GM10266 (cell line): ENCODE measurements around the gene TRIM66.

ENCODE experiments used
- DNase-seq: peaks from one replicate; pipeline ENCODE4 v3.0.0; 2012; ENCODE audit errors: extremely low spot score
- CTCF ChIP-seq: IDR thresholded peaks from 2 replicates; pipeline ENCODE4 v1.5.1; 2012; ENCODE audit warnings: mild to moderate bottlenecking, low read depth; ENCODE audit not compliant: control insufficient read depth, insufficient read depth; ENCODE audit errors: missing control alignments

The TRIM66 gene, protein sequence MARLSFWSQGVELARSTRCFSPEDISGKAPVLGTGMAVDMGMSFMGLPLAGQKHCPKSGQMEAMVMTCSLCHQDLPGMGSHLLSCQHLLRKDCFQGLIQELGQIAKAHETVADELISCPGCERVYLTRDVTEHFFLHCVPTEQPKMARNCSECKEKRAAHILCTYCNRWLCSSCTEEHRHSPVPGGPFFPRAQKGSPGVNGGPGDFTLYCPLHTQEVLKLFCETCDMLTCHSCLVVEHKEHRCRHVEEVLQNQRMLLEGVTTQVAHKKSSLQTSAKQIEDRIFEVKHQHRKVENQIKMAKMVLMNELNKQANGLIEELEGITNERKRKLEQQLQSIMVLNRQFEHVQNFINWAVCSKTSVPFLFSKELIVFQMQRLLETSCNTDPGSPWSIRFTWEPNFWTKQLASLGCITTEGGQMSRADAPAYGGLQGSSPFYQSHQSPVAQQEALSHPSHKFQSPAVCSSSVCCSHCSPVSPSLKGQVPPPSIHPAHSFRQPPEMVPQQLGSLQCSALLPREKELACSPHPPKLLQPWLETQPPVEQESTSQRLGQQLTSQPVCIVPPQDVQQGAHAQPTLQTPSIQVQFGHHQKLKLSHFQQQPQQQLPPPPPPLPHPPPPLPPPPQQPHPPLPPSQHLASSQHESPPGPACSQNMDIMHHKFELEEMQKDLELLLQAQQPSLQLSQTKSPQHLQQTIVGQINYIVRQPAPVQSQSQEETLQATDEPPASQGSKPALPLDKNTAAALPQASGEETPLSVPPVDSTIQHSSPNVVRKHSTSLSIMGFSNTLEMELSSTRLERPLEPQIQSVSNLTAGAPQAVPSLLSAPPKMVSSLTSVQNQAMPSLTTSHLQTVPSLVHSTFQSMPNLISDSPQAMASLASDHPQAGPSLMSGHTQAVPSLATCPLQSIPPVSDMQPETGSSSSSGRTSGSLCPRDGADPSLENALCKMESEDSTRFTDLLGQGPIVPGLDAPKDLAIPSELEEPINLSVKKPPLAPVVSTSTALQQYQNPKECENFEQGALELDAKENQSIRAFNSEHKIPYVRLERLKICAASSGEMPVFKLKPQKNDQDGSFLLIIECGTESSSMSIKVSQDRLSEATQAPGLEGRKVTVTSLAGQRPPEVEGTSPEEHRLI (N-terminal part only)

DNA sequence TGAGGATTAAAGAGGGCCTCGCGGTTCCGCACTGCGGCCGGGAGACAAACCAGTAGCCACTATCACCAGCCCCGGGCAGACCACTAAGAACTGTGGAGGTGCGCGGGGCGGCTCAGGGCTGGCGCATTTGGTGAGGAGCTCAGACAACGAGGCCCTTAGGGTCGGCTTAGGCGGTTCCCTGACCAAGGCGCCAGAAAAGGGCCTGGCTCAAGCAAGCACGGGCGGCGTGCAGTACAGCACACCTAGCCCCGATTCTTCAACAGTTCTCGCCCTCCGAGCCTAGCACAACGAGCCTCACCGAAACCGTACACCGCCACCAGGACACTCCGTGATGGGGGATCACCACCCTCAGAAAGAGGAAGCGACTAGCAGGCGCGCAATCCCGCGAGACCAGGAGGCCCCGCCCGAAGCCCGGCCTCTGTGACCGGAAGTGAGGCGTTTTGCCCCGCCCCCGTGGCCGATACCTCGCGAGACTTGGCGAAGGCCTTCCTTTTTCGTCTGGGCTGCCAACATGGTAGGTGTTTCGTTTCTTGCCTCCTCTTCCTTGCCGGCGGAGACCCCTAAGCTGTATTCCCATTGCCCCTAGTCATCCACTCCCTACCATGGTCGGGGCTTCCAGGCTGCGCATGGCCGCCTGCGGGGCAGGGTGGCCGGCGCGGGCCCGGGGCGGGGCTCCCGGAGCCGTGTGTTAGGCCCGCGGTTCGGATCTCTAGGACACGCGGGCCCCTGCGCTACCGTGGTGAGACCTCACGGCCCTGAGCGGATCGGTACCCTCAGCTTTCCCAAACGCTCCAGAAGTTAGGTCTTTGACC lies at the start of gene TRIM66, which contains the start of gene RPL27A:
TRIM66 (minus strand) TSS at position 363 of the 812 bp plus-strand sequence. CDS start 10,391 bp downstream, outside the sequence.
RPL27A (plus strand) TSS at position 490 of the 812 bp plus-strand sequence; CDS start at position 512, 22 bp downstream.
- TF ChIP-seq CTCF = no peak
- peak; percentile 91 for DNase-seq

DNA sequence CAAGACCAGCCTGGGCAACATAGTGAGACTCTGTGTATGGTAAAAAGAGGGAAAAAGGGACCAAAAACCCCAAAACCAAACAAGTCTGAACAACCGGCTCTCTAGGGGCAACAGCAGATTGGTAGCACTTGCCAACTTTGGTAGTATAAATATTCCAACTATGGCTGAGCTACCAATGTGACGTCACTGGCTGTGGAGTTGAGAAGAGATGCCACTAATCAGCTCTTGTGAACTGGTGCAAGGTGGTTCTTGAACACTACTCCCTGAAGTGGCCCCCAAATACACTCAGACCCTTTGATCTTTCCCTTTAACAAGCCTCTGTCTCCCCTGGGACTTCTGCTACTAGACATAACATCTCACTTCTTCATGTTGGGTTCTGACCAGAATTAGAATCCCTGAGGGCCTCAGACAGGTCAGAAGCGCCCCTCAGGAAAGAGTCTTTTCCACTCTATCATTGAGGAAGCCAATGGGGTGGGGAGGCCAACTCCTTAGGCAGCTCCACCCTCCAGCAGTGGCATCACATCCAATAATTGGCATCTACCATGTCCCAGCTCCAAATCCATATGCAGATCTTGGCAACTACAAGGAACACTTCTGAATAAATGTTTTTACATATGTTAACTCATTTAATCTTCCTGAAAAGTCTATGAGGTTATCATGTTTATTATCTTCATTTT lies 49.3 kb upstream of the TRIM66 start:
- no peak for DNase-seq
- TF ChIP-seq CTCF = no peak

- no peak for DNase-seq
- TF ChIP-seq CTCF = no peak
These were observed 48.2 kb upstream of the TRIM66 start for GRCh38 chr11:8730697-8731020.

- no peak for DNase-seq
- no peak for TF ChIP-seq CTCF
These were observed 47.6 kb upstream of the TRIM66 start for GRCh38 chr11:8729837-8730696.

DNA sequence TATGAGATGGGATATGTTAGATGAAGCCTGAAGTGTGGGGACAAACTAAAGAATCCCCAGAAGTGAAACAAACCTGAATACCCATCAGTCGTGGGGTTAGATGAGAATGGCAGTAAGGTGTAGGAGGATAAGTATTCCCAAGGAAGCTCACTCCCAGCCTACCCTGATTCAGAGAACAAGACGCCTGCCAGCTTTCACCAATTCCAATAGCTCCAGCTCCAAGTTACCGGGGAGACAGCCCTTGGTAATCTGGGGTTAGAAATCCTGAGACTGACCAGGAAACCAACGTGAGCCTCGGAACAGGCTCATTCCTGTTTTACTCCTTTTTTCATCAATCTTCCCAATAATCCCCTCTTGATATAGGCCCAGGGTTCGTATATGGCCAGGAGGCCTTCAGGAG lies 46.6 kb upstream of the TRIM66 start:
- DNase-seq = no peak
- no peak for TF ChIP-seq CTCF
